GM13977 (cell line): ENCODE measurements around the gene ROBO2.

Experiments
- DNase-seq: peaks from one replicate; pipeline ENCODE4 v3.0.0; 2012; ENCODE audit warnings: low spot score
- CTCF ChIP-seq: IDR thresholded peaks from 2 replicates; pipeline ENCODE4 v1.5.1; 2012; ENCODE audit warnings: mild to moderate bottlenecking, control low read depth; ENCODE audit not compliant: insufficient read depth; ENCODE audit errors: extremely low read depth, missing control alignments
- in situ Hi-C: fragments of 300-500 bp; cut with MboI; formaldehyde crosslinking; loops from one replicate; pipeline ENCODE4 v1.12.0; 2022; ENCODE audit warnings: low sequenced_read_pairs, low pct_unique_long_range_greater_than_20kb, mixed read lengths, inconsistent platforms; ENCODE audit not compliant: unreplicated experiment

Gene ROBO2

GRCh38 chr3:77535116-77535515, 495.2 kb downstream of the ROBO2 start:
- TF ChIP-seq CTCF: no peak
- DNase-seq: no peak
- in situ Hi-C loops: no loop called here

- DNase-seq: no peak
- TF ChIP-seq CTCF: no peak
- in situ Hi-C loops: no loop called here
Measured at GRCh38 chr3:77536038-77536775, 496.3 kb downstream of the ROBO2 start.

- no peak for TF ChIP-seq CTCF
- no peak for DNase-seq
- in situ Hi-C loops: no loop called here
Measured at GRCh38 chr3:77539014-77539413, 499.1 kb downstream of the ROBO2 start.

GRCh38 chr3:77539677-77540076, 499.8 kb downstream of the ROBO2 start:
- no peak for DNase-seq
- no peak for TF ChIP-seq CTCF
- in situ Hi-C loops: no loop called here

- TF ChIP-seq CTCF: no peak
Measured at GRCh38 chr3:77541203-77541922, 501.5 kb downstream of the ROBO2 start.

GRCh38 chr3:77546246-77546645, 506.3 kb downstream of the ROBO2 start:
- DNase-seq: no peak
- in situ Hi-C loops: no loop called here
- no peak for TF ChIP-seq CTCF

More at GRCh38 chr3:77541203-77541922, 501.5 kb downstream of the ROBO2 start:
- in situ Hi-C loops: no loop called here
- no peak for DNase-seq
